Measurements from ENCODE around the gene ERC1.

ERC1 gene

DNA sequence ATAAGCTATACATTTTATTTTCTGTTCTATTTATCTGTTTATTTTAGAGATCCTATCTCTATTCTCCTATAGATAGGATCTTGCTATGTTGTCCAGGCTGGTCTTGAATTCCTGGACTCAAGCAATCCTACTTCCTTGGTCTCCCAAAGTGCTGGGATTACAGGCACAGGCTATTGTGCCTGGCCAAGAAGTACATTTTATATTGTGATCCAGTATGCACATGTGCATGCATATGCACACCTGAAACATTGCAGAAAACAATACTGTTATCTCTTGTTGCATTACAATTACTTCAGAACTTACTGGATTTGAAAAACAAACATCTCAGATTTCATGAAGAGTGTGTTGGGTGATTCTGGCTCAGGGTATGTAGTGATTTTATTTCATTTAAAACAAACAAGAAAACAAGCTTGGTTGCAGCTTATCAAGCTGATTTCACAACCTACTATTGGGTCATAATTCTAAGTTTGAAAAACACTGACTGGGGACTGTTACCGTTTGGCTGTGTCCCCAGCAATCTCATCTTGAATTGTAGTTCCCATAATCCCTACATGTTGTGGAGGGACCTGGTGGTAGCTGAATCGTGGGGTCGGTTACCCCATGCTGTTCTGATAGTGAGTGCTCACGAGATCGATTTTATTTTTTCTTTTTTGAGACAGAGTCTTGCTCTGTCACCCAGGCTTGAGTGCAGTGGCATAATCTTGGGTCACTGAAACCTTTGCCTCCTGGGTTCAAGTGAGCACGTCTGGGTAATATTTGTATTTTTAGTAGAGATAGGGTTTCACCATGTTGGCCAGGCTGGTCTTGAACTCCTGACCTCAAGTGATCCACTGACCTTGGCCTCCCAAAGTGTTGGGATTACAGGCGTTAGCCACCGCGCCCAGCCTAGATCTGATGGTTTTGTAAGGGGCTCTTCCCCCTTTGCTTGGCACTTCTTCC lies 31.3 kb downstream of the ERC1 start:
- ChIA-PET CTCF (no interaction called here), POLR2A (no interaction called here)
- TF ChIP-seq ZNF391 (tag by site-specific recombination; IDR thresholded peaks at IDR 0.05; ENCODE audit: borderline replicate concordance, low read depth) = no peak
- TF ChIP-seq, protein P1, sequence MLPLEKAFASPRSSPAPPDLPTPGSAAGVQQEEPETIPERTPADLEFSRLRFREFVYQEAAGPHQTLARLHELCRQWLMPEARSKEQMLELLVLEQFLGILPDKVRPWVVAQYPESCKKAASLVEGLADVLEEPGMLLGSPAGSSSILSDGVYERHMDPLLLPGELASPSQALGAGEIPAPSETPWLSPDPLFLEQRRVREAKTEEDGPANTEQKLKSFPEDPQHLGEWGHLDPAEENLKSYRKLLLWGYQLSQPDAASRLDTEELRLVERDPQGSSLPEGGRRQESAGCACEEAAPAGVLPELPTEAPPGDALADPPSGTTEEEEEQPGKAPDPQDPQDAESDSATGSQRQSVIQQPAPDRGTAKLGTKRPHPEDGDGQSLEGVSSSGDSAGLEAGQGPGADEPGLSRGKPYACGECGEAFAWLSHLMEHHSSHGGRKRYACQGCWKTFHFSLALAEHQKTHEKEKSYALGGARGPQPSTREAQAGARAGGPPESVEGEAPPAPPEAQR (tag by site-specific recombination; IDR thresholded peaks at IDR 0.05) = no peak
- peak; percentile 33; the same call in 1 of the 2 replicates for TF ChIP-seq ZNF202 (tag by site-specific recombination; IDR thresholded peaks at IDR 0.05; ENCODE audit: borderline replicate concordance)
- Histone ChIP-seq H3K9me3 (ENCODE audit: control insufficient read depth, insufficient read depth, low read depth, low read length) (no peaks in the 10 kb centered on the region), H3K4me1 (ENCODE audit: control insufficient read depth, insufficient read depth, low read length) (no peaks in the 10 kb centered on the region), H3K4me3 (ENCODE audit: low read depth, low read length) (no peak overlapping the region), H3K27ac (ENCODE audit: extremely low read depth, low read depth, low read length) (no peak overlapping the region), H3K36me3 (ENCODE audit: control insufficient read depth in 2 of 2, insufficient read depth in 1 of 2, low read length in 2 of 2) (0 out of 3 replicates have a peak, but pooled peaks cover 0 to 3% of the 10 kb centered on the region in 2 experiments)

DNA sequence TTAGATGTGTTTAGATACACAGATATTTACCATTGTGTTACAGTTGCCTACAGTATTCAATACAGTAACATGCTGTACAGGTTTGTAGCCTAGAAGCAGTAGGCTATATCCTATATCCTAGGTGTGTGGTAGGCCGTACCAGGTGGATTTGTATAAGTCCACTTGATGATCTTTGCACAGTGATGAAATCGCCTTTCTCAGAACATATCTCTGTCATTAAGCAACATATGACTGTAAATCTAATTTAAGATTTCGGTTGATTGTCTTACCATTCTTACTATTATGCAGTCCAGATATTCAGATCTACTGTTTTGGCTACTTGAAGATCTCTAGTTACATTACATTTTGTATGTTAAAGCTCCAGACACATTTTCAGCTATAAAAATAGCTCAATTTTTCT lies 39.8 kb downstream of the ERC1 start:
- H3K9me3 ChIP-seq (ENCODE audit: control insufficient read depth, insufficient read depth, low read depth, low read length) = no peaks in the 10 kb centered on the region
- no peaks in the 10 kb centered on the region for H3K4me1 ChIP-seq (ENCODE audit: control insufficient read depth, insufficient read depth, low read length)
- ChIA-PET POLR2A (no interaction called here), CTCF (no interaction called here)
- no peak overlapping the region for H3K27ac ChIP-seq (ENCODE audit: extremely low read depth, low read depth, low read length)
- peaks cover 16 to 19% of the 10 kb centered on the region in 2 experiments for H3K36me3 ChIP-seq (ENCODE audit: control insufficient read depth in 2 of 2, insufficient read depth in 1 of 2, low read length in 2 of 2)
- H3K4me3 ChIP-seq (ENCODE audit: low read depth, low read length) = no peak overlapping the region
- TF ChIP-seq ZNF830 (tag by site-specific recombination; IDR thresholded peaks at IDR 0.05; ENCODE audit: low read depth) (no peak), ZNF658 (tag by site-specific recombination; IDR thresholded peaks at IDR 0.05) (no peak), ZBTB1 (tag by site-specific recombination; IDR thresholded peaks at IDR 0.05) (no peak), ZNF416 (tag by site-specific recombination; IDR thresholded peaks at IDR 0.05) (no peak), ZNF701 (tag by site-specific recombination; IDR thresholded peaks at IDR 0.05) (no peak), ZNF596 (tag by site-specific recombination; IDR thresholded peaks at IDR 0.05) (no peak), ZBTB21 (tag by site-specific recombination; IDR thresholded peaks at IDR 0.05) (no peak), ZNF366 (tag by site-specific recombination; conservative IDR thresholded peaks at IDR 0.05) (no peak), ZNF664 (tag by site-specific recombination; IDR thresholded peaks at IDR 0.05) (no peak), GLIS1 (tag by site-specific recombination; IDR thresholded peaks at IDR 0.05) (no peak), ZNF544 (tag by site-specific recombination; IDR thresholded peaks at IDR 0.05) (no peak), MEIS1 (CRISPR knock-in tag; IDR thresholded peaks at IDR 0.05; ENCODE audit: borderline replicate concordance) (no peak), ZFP69B (tag by site-specific recombination; IDR thresholded peaks at IDR 0.05) (no peak), ZNF266 (tag by site-specific recombination; IDR thresholded peaks at IDR 0.05; ENCODE audit: low read depth) (no peak)
- TF ChIP-seq, protein P2, sequence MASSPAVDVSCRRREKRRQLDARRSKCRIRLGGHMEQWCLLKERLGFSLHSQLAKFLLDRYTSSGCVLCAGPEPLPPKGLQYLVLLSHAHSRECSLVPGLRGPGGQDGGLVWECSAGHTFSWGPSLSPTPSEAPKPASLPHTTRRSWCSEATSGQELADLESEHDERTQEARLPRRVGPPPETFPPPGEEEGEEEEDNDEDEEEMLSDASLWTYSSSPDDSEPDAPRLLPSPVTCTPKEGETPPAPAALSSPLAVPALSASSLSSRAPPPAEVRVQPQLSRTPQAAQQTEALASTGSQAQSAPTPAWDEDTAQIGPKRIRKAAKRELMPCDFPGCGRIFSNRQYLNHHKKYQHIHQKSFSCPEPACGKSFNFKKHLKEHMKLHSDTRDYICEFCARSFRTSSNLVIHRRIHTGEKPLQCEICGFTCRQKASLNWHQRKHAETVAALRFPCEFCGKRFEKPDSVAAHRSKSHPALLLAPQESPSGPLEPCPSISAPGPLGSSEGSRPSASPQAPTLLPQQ (tag by site-specific recombination; IDR thresholded peaks at IDR 0.05) = no peak
- TF ChIP-seq, protein P3, sequence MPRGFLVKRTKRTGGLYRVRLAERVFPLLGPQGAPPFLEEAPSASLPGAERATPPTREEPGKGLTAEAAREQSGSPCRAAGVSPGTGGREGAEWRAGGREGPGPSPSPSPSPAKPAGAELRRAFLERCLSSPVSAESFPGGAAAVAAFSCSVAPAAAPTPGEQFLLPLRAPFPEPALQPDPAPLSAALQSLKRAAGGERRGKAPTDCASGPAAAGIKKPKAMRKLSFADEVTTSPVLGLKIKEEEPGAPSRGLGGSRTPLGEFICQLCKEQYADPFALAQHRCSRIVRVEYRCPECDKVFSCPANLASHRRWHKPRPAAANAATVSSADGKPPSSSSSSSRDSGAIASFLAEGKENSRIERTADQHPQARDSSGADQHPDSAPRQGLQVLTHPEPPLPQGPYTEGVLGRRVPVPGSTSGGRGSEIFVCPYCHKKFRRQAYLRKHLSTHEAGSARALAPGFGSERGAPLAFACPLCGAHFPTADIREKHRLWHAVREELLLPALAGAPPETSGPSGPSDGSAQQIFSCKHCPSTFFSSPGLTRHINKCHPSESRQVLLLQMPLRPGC (tag by site-specific recombination; IDR thresholded peaks at IDR 0.05) = no peak
- TF ChIP-seq, protein P4, sequence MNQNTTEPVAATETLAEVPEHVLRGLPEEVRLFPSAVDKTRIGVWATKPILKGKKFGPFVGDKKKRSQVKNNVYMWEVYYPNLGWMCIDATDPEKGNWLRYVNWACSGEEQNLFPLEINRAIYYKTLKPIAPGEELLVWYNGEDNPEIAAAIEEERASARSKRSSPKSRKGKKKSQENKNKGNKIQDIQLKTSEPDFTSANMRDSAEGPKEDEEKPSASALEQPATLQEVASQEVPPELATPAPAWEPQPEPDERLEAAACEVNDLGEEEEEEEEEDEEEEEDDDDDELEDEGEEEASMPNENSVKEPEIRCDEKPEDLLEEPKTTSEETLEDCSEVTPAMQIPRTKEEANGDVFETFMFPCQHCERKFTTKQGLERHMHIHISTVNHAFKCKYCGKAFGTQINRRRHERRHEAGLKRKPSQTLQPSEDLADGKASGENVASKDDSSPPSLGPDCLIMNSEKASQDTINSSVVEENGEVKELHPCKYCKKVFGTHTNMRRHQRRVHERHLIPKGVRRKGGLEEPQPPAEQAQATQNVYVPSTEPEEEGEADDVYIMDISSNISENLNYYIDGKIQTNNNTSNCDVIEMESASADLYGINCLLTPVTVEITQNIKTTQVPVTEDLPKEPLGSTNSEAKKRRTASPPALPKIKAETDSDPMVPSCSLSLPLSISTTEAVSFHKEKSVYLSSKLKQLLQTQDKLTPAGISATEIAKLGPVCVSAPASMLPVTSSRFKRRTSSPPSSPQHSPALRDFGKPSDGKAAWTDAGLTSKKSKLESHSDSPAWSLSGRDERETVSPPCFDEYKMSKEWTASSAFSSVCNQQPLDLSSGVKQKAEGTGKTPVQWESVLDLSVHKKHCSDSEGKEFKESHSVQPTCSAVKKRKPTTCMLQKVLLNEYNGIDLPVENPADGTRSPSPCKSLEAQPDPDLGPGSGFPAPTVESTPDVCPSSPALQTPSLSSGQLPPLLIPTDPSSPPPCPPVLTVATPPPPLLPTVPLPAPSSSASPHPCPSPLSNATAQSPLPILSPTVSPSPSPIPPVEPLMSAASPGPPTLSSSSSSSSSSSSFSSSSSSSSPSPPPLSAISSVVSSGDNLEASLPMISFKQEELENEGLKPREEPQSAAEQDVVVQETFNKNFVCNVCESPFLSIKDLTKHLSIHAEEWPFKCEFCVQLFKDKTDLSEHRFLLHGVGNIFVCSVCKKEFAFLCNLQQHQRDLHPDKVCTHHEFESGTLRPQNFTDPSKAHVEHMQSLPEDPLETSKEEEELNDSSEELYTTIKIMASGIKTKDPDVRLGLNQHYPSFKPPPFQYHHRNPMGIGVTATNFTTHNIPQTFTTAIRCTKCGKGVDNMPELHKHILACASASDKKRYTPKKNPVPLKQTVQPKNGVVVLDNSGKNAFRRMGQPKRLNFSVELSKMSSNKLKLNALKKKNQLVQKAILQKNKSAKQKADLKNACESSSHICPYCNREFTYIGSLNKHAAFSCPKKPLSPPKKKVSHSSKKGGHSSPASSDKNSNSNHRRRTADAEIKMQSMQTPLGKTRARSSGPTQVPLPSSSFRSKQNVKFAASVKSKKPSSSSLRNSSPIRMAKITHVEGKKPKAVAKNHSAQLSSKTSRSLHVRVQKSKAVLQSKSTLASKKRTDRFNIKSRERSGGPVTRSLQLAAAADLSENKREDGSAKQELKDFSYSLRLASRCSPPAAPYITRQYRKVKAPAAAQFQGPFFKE (tag by site-specific recombination; IDR thresholded peaks at IDR 0.05; ENCODE audit: borderline replicate concordance) = no peak
- TF ChIP-seq, protein P5, sequence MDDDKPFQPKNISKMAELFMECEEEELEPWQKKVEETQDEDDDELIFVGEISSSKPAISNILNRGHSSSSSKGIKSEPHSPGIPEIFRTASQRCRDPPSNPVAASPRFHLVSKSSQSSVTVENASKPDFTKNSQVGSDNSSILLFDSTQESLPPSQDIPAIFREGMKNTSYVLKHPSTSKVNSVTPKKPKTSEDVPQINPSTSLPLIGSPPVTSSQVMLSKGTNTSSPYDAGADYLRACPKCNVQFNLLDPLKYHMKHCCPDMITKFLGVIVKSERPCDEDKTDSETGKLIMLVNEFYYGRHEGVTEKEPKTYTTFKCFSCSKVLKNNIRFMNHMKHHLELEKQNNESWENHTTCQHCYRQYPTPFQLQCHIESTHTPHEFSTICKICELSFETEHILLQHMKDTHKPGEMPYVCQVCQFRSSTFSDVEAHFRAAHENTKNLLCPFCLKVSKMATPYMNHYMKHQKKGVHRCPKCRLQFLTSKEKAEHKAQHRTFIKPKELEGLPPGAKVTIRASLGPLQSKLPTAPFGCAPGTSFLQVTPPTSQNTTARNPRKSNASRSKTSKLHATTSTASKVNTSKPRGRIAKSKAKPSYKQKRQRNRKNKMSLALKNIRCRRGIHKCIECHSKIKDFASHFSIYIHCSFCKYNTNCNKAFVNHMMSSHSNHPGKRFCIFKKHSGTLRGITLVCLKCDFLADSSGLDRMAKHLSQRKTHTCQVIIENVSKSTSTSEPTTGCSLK (tag by site-specific recombination; IDR thresholded peaks at IDR 0.05) = no peak
